H1 (cell line): ENCODE measurements around the gene AGPAT3. TPM values are rescaled to one million over a fixed set of nuclear protein-coding genes. Genes with fewer than 3 reads are reported as not detected.
A peak's percentile ranks its signal among the peaks of the same experiment; 100 is the strongest.

Source experiments
- CTCF ChIA-PET: fragments of 300-600 bp; sonication (Branson Sonifier 250); formaldehyde crosslinking; loops from one replicate; lab custom pipeline; 2021; ENCODE audit not compliant: partially characterized antibody; lab: Charles Lee
- POLR2A ChIA-PET: fragments of 300-600 bp; sonication (Branson Sonifier 250); formaldehyde crosslinking; loops from one replicate; lab custom pipeline; 2021; ENCODE audit warnings: inconsistent platforms; ENCODE audit not compliant: partially characterized antibody; lab: Charles Lee
- DNase-seq, 2 experiments: peaks; one replicate each; pipeline versions ENCODE4 v3.0.0 to v3.0.0-alpha.2; 2010 to 2022; ENCODE audit warnings: low spot score in 2 of 2, low read depth in 1 of 2, mixed read lengths in 1 of 2
- FAIRE-seq: peaks from 2 replicates; lab custom pipeline; 2011; peaks lifted over from hg19 to GRCh38; lab: Jason Lieb, UNC
- H2AFZ ChIP-seq: 2 replicates; pipeline ENCODE4 v1.8.1; 2012; ENCODE audit warnings: low read length, inconsistent platforms
- H2AK5ac ChIP-seq: 2 replicates; pipeline ENCODE4 v1.6.1; 2013; ENCODE audit warnings: low read depth, low read length
- H2BK120ac ChIP-seq: replicated peaks from 2 replicates; pipeline ENCODE3; 2013; ENCODE audit warnings: low read depth, low read length, inconsistent platforms
- H2BK12ac ChIP-seq: 2 replicates; pipeline ENCODE4 v1.6.1; 2013; ENCODE audit warnings: low read depth, low read length
- H2BK15ac ChIP-seq: 2 replicates; pipeline ENCODE4 v1.6.1; 2013; ENCODE audit warnings: low read length
- H2BK20ac ChIP-seq: 2 replicates; pipeline ENCODE4 v1.6.1; 2013; ENCODE audit warnings: low read length
- H2BK5ac ChIP-seq: 2 replicates; pipeline ENCODE4 v1.6.1; 2013; ENCODE audit warnings: low read depth, low read length
- H3K14ac ChIP-seq: 2 replicates; pipeline ENCODE4 v1.6.1; 2013; ENCODE audit warnings: inconsistent platforms; ENCODE audit not compliant: insufficient read length
- H3K18ac ChIP-seq: 2 replicates; pipeline ENCODE4 v1.6.1; 2013; ENCODE audit warnings: low read length; ENCODE audit errors: extremely low read depth
- H3K23ac ChIP-seq: 2 replicates; pipeline ENCODE4 v1.6.1; 2013; ENCODE audit warnings: inconsistent platforms; ENCODE audit not compliant: insufficient read length
- H3K23me2 ChIP-seq: 2 replicates; pipeline ENCODE4 v1.6.1; 2013; ENCODE audit warnings: low read depth, low read length
- H3K27ac ChIP-seq: 2 replicates; pipeline ENCODE4 v1.6.1; 2011; ENCODE audit warnings: low read depth, low read length, inconsistent platforms
- H3K27me3 ChIP-seq, 4 experiments: replicated peaks in 1 of 4; 1 replicate in 1 of 4; 2 replicates in 3 of 4; pipeline versions ENCODE4 v1.6.1 to v1.8.1; 2011 to 2013; ENCODE audit warnings: low read length in 3 of 4, mild to moderate bottlenecking in 3 of 4, inconsistent platforms in 2 of 4, mixed read lengths in 2 of 4, moderate library complexity in 1 of 4; ENCODE audit not compliant: control insufficient read depth in 3 of 4, insufficient read depth in 3 of 4; ENCODE audit errors: extremely low read depth in 1 of 4
- H3K36me3 ChIP-seq, 4 experiments: 2 replicates each; pipeline versions ENCODE4 v1.6.1 to v1.8.1; 2011 to 2013; ENCODE audit warnings: mild to moderate bottlenecking in 4 of 4, low read length in 3 of 4, moderate library complexity in 2 of 4, control low read depth in 1 of 4, inconsistent platforms in 1 of 4; ENCODE audit not compliant: insufficient read depth in 4 of 4, control insufficient read depth in 2 of 4
- H3K4ac ChIP-seq: replicated peaks from 2 replicates; pipeline ENCODE3; 2013; ENCODE audit warnings: low read length, low read depth, mixed read lengths, inconsistent platforms; ENCODE audit not compliant: insufficient read length
- H3K4me1 ChIP-seq, 4 experiments: replicated peaks in 1 of 4; 1 replicate in 1 of 4; 2 replicates in 3 of 4; pipeline versions ENCODE4 v1.6.1 to v1.8.1; 2011 to 2013; ENCODE audit warnings: low read length in 3 of 4, inconsistent platforms in 2 of 4, mixed read lengths in 1 of 4; ENCODE audit not compliant: insufficient read depth in 4 of 4, control insufficient read depth in 3 of 4
- H3K4me2 ChIP-seq, 2 experiments: 2 replicates each; pipeline versions ENCODE4 v1.6.1 to v1.8.1; 2011 to 2013; ENCODE audit warnings: low read depth in 2 of 2, low read length in 2 of 2, control low read depth in 1 of 2, inconsistent platforms in 1 of 2, mild to moderate bottlenecking in 1 of 2; ENCODE audit not compliant: insufficient read depth in 1 of 2
- H3K4me3 ChIP-seq, 4 experiments: fragments of 200-600, 300-600 bp in 1 of 4; sonication (generic), shearing (Covaris generic), sonication (Bioruptor Twin) in 1 of 4; 2 replicates each; pipeline versions ENCODE4 v1.5.1 to v1.8.1; 2011 to 2016; ENCODE audit warnings: low read length in 4 of 4, low read depth in 3 of 4, control low read depth in 2 of 4, inconsistent platforms in 2 of 4, mild to moderate bottlenecking in 2 of 4, mixed read lengths in 1 of 4, moderate library complexity in 1 of 4; ENCODE audit not compliant: insufficient read depth in 2 of 4; ENCODE audit errors: extremely low read depth in 1 of 4
- H3K56ac ChIP-seq: replicated peaks from 2 replicates; pipeline ENCODE3; 2013; ENCODE audit warnings: low read depth, mild to moderate bottlenecking, mixed read lengths, low read length, inconsistent platforms; ENCODE audit not compliant: insufficient read length
- H3K79me1 ChIP-seq: 2 replicates; pipeline ENCODE4 v1.6.1; 2013; ENCODE audit warnings: low read depth, low read length, control low read depth
- H3K79me2 ChIP-seq, 2 experiments: 2 replicates each; pipeline versions ENCODE4 v1.6.1 to v1.8.1; 2012 to 2013; ENCODE audit warnings: low read length in 2 of 2, mild to moderate bottlenecking in 2 of 2, inconsistent platforms in 1 of 2; ENCODE audit not compliant: insufficient read depth in 2 of 2, control insufficient read depth in 1 of 2
- H3K9ac ChIP-seq, 4 experiments: replicated peaks in 1 of 4; 1 replicate in 1 of 4; 2 replicates in 3 of 4; pipeline versions ENCODE4 v1.6.1 to v1.8.1; 2011 to 2013; ENCODE audit warnings: low read depth in 3 of 4, low read length in 3 of 4, control low read depth in 2 of 4, mild to moderate bottlenecking in 2 of 4, moderate library complexity in 2 of 4, inconsistent platforms in 1 of 4; ENCODE audit errors: extremely low read depth in 1 of 4
- H3K9me3 ChIP-seq, 2 experiments: 2 replicates each; pipeline versions ENCODE4 v1.6.1 to v1.8.1; 2012 to 2013; ENCODE audit warnings: mild to moderate bottlenecking in 2 of 2, moderate library complexity in 2 of 2, control low read depth in 1 of 2, inconsistent platforms in 1 of 2, low read depth in 1 of 2, low read length in 1 of 2, mixed read lengths in 1 of 2; ENCODE audit not compliant: insufficient read depth in 2 of 2
- H4K20me1 ChIP-seq, 2 experiments: replicated peaks in 1 of 2; 2 replicates each; pipeline versions ENCODE3 to v1.8.1; 2011 to 2013; ENCODE audit warnings: inconsistent platforms in 2 of 2, low read length in 2 of 2, mild to moderate bottlenecking in 1 of 2; ENCODE audit not compliant: insufficient read depth in 2 of 2, control insufficient read depth in 1 of 2
- H4K5ac ChIP-seq: 2 replicates; pipeline ENCODE4 v1.6.1; 2013; ENCODE audit warnings: low read length, low read depth, mixed read lengths, inconsistent platforms; ENCODE audit not compliant: insufficient read length
- H4K8ac ChIP-seq: 2 replicates; pipeline ENCODE4 v1.8.0; 2013; ENCODE audit warnings: mild to moderate bottlenecking, moderate library complexity, low read length, inconsistent platforms; ENCODE audit not compliant: insufficient read depth; ENCODE audit errors: extremely low read depth
- H4K91ac ChIP-seq: replicated peaks from 2 replicates; pipeline ENCODE3; 2013; ENCODE audit warnings: low read length, mixed read lengths, inconsistent platforms; ENCODE audit not compliant: insufficient read length
- CBX5 ChIP-seq: fragments of 300-800, 300-1000 bp; sonication (generic); IDR thresholded peaks from 2 replicates; pipeline ENCODE4 v1.7.1; 2016; ENCODE audit warnings: antibody characterized with exemption, low read length, low read depth
- CEBPB ChIP-seq: IDR thresholded peaks from 2 replicates; pipeline ENCODE4 v1.6.1; 2012; ENCODE audit warnings: low read depth, low read length
- HDAC6 ChIP-seq: IDR thresholded peaks from one replicate; pipeline ENCODE4 v1.7.1; 2012; ENCODE audit warnings: low read depth, mild to moderate bottlenecking, inconsistent platforms, low read length, moderate library complexity
- KDM4A ChIP-seq: IDR thresholded peaks from one replicate; pipeline ENCODE4 v1.7.1; 2012; ENCODE audit warnings: low read depth, mild to moderate bottlenecking, moderate library complexity, low read length, inconsistent platforms; ENCODE audit not compliant: severe bottlenecking
- SP1 ChIP-seq: IDR thresholded peaks from 2 replicates; pipeline ENCODE4 v1.6.1; 2011; ENCODE audit warnings: low read depth, low read length
- TAF7 ChIP-seq: optimal IDR thresholded peaks from 2 replicates; pipeline ENCODE3; 2011; ENCODE audit warnings: low read depth, mild to moderate bottlenecking, inconsistent platforms, low read length, moderate library complexity, borderline replicate concordance
- TEAD4 ChIP-seq: IDR thresholded peaks from 2 replicates; pipeline ENCODE4 v1.6.1; 2012; ENCODE audit warnings: low read depth, low read length, inconsistent platforms, mixed read lengths
- WGBS, 2 experiments: shearing (Covaris generic) in 1 of 2; methylation state at CpG; one replicate each; pipeline versions ENCODE4 v1.1.6 to v1.1.7; 2013 to 2015; ENCODE audit warnings: low lambda C conversion rate in 2 of 2, mixed read lengths in 2 of 2, inconsistent platforms in 1 of 2, low coverage in 1 of 2, missing lambda C conversion rate in 1 of 2; ENCODE audit not compliant: insufficient replicate concordance in 2 of 2, insufficient coverage in 1 of 2, insufficient read length in 1 of 2; ENCODE audit errors: extremely low coverage in 1 of 2, missing lambda C conversion rate in 1 of 2; 5-methylcytosine and 5-hydroxymethylcytosine counted together
- polyA plus RNA-seq, 7 experiments: library from polyadenylated mRNA; depleted of rRNA in 3 of 7; stranded (reverse) in 5 of 7; unstranded in 2 of 7; fragments of >200 nt in 5 of 7; fragments of 200-250 nt in 2 of 7; gene quantifications; 1 replicate in 5 of 7; 2 replicates in 1 of 7; 4 replicates in 1 of 7; pipeline versions ENCODE4 v1.2.1 to v1.2.3, GENCODE V29; 2011 to 2013; ENCODE audit warnings: missing spikeins in 2 of 7, mixed read lengths in 2 of 7
- total RNA-seq: library from RNA; stranded (reverse); fragmentation: NEBNext Ultra II Directional; extraction: Animal tissue kit (Norgen Biotek cat#: 25700); gene quantifications from 2 replicates; pipeline ENCODE4 v1.2.1, GENCODE V29; 2021
- TF ChIP-seq, protein P1 (sequence below), 3 experiments: IDR thresholded peaks; 1 replicate in 2 of 3; 2 replicates in 1 of 3; pipeline versions ENCODE4 v1.5.1 to v1.6.1; 2011; ENCODE audit warnings: low read length in 3 of 3, mild to moderate bottlenecking in 3 of 3, inconsistent platforms in 2 of 3, low read depth in 1 of 3, moderate library complexity in 1 of 3; ENCODE audit not compliant: insufficient read depth in 1 of 3; ENCODE audit errors: control extremely low read depth in 1 of 3
- TF ChIP-seq, protein P2 (sequence below): IDR thresholded peaks from 2 replicates; pipeline ENCODE4 v1.6.1; 2011; ENCODE audit warnings: low read length, improper control_type of control experiment
- TF ChIP-seq, protein P3 (sequence below): IDR thresholded peaks from 2 replicates; pipeline ENCODE4 v1.6.1; 2011; ENCODE audit warnings: low read depth, mild to moderate bottlenecking, low read length; ENCODE audit not compliant: insufficient read depth

AGPAT3 gene
- total and polyA plus RNA-seq, 2 of the 8 experiments (the other 6 are each of a cell fraction or from before 2014, with no cell fraction given) = 5.8 to 7.3 TPM

DNA sequence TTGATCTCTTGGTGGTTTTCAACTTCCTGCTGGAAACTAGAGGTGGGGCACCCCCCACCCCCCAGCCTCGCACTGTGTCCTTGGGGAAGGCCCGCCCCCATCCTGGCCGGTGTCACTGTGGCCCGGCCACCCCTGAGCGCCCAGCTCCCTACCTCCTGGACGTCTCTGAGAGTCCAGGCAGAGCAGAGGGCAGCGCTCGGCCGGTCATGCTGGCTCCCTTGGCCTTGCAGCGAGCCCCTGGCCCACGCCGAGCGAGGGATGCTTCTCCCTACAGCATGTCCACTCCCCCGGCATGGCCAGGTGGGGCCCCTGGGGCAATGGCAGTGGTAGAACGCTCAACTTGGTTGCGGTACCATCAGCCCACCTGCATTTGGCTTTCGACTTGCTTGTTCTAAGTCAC lies 118.4 kb downstream of the AGPAT3 start:
- no peaks in the 10 kb centered on the region for H3K79me2 ChIP-seq
- no peaks in the 10 kb centered on the region for H3K9me3 ChIP-seq
- no peak overlapping the region for H2AK5ac ChIP-seq
- no peak overlapping the region; the same call in 1 of the 2 replicates for H2BK5ac ChIP-seq
- H3K9ac ChIP-seq = no peak overlapping the region
- no peak for DNase-seq
- H3K27ac ChIP-seq = no peak overlapping the region
- no peak overlapping the region for H3K14ac ChIP-seq
- no peaks in the 10 kb centered on the region for H3K23me2 ChIP-seq
- no peak overlapping the region for H3K4ac ChIP-seq
- H2BK15ac ChIP-seq = no peak overlapping the region
- H3K18ac ChIP-seq = no peak overlapping the region
- no peak overlapping the region for H2BK20ac ChIP-seq
- ChIA-PET POLR2A (interaction anchor here (0.8 kb wide), 1 partner anchor 193 kb away, joined by 3 read pairs; no protein-coding TSS in a partner anchor), CTCF (interaction anchor here (4.2 kb wide), 1 partner anchor 43 kb away, joined by 21 read pairs; no protein-coding TSS in a partner anchor)
- H4K8ac ChIP-seq = no peak overlapping the region
- peak overlapping the region; percentile 68; the same call in 1 of the 2 replicates for H2BK12ac ChIP-seq
- H3K27me3 ChIP-seq = no peaks in the 10 kb centered on the region
- H3K4me3 ChIP-seq = no peak overlapping the region
- 92% methylated on average over 14 of the region's 17 CpGs; no CpG with 5 or more reads in 1 of the 2 experiments for WGBS, 2 experiments
- H4K5ac ChIP-seq = no peak overlapping the region
- no peak overlapping the region for H2AFZ ChIP-seq
- FAIRE-seq = no peak
- no peaks in the 10 kb centered on the region for H3K36me3 ChIP-seq
- no peak overlapping the region for H3K23ac ChIP-seq
- no peaks in the 10 kb centered on the region for H3K79me1 ChIP-seq
- H2BK120ac ChIP-seq = no peak overlapping the region
- H4K20me1 ChIP-seq = peaks cover 0 to 2% of the 10 kb centered on the region in 2 experiments
- H3K4me1 ChIP-seq = peaks cover 0 to 14% (median 11%) of the 10 kb centered on the region in 4 experiments; a peak in 6 of 7 replicates
- H4K91ac ChIP-seq = no peak overlapping the region
- no peak overlapping the region for H3K4me2 ChIP-seq
- H3K56ac ChIP-seq = no peak overlapping the region
- no peak for TF ChIP-seq TEAD4
- TF ChIP-seq, protein P1, sequence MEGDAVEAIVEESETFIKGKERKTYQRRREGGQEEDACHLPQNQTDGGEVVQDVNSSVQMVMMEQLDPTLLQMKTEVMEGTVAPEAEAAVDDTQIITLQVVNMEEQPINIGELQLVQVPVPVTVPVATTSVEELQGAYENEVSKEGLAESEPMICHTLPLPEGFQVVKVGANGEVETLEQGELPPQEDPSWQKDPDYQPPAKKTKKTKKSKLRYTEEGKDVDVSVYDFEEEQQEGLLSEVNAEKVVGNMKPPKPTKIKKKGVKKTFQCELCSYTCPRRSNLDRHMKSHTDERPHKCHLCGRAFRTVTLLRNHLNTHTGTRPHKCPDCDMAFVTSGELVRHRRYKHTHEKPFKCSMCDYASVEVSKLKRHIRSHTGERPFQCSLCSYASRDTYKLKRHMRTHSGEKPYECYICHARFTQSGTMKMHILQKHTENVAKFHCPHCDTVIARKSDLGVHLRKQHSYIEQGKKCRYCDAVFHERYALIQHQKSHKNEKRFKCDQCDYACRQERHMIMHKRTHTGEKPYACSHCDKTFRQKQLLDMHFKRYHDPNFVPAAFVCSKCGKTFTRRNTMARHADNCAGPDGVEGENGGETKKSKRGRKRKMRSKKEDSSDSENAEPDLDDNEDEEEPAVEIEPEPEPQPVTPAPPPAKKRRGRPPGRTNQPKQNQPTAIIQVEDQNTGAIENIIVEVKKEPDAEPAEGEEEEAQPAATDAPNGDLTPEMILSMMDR (IDR thresholded peaks at IDR 0.05; ENCODE audit: control extremely low read depth in 1 of 3, insufficient read depth in 1 of 3, low read depth in 1 of 3, low read length in 3 of 3) = no peak
- TF ChIP-seq CEBPB = no peak
- no peak for TF ChIP-seq CBX5
- no peak for TF ChIP-seq SP1
- TF ChIP-seq TAF7 = no peak
- no peak for TF ChIP-seq HDAC6
- TF ChIP-seq, protein P2, sequence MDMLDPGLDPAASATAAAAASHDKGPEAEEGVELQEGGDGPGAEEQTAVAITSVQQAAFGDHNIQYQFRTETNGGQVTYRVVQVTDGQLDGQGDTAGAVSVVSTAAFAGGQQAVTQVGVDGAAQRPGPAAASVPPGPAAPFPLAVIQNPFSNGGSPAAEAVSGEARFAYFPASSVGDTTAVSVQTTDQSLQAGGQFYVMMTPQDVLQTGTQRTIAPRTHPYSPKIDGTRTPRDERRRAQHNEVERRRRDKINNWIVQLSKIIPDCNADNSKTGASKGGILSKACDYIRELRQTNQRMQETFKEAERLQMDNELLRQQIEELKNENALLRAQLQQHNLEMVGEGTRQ = no peak
- TF ChIP-seq KDM4A = no peak
- TF ChIP-seq, protein P3, sequence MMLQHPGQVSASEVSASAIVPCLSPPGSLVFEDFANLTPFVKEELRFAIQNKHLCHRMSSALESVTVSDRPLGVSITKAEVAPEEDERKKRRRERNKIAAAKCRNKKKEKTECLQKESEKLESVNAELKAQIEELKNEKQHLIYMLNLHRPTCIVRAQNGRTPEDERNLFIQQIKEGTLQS = no peak
